H1 (cell line): ENCODE data around the gene SCN2B. TPM values are rescaled to one million over a fixed set of nuclear protein-coding genes. Genes with fewer than 3 reads are reported as not detected.

Experiments
- CEBPB ChIP-seq: IDR thresholded peaks from 2 replicates; pipeline ENCODE4 v1.6.1; 2012; ENCODE audit warnings: low read depth, low read length
- TAF1 ChIP-seq: IDR thresholded peaks from 2 replicates; pipeline ENCODE4 v1.6.1; 2011; ENCODE audit warnings: mild to moderate bottlenecking, low read depth, low read length
- YY1 ChIP-seq: IDR thresholded peaks from 2 replicates; pipeline ENCODE4 v1.6.1; 2011; ENCODE audit warnings: low read depth, mild to moderate bottlenecking, low read length
- ZNF274 ChIP-seq: IDR thresholded peaks from 2 replicates; pipeline ENCODE4 v1.7.0; 2012; ENCODE audit warnings: low read length, borderline replicate concordance; ENCODE audit errors: extremely low read depth
- polyA plus RNA-seq, 7 experiments: library from polyadenylated mRNA; depleted of rRNA in 3 of 7; stranded (reverse) in 5 of 7; unstranded in 2 of 7; fragments of >200 nt in 5 of 7; fragments of 200-250 nt in 2 of 7; gene quantifications; 1 replicate in 5 of 7; 2 replicates in 1 of 7; 4 replicates in 1 of 7; pipeline versions ENCODE4 v1.2.1 to v1.2.3, GENCODE V29; 2011 to 2013; ENCODE audit warnings: missing spikeins in 2 of 7, mixed read lengths in 2 of 7
- total RNA-seq: library from RNA; stranded (reverse); fragmentation: NEBNext Ultra II Directional; extraction: Animal tissue kit (Norgen Biotek cat#: 25700); gene quantifications from 2 replicates; pipeline ENCODE4 v1.2.1, GENCODE V29; 2021
- TF ChIP-seq, protein P1 (sequence below): fragments of 300-600 bp; sonication (generic); IDR thresholded peaks from 2 replicates; pipeline ENCODE4 v1.7.1; 2012; ENCODE audit warnings: low read length, moderate library complexity, mild to moderate bottlenecking, inconsistent platforms; ENCODE audit not compliant: insufficient replicate concordance

SCN2B gene
- total and polyA plus RNA-seq, 2 of the 8 experiments (the other 6 are each of a cell fraction or from before 2014, with no cell fraction given): 0.14 to 0.24 TPM

GRCh38 chr11:118172356-118172755, 4.1 kb downstream of the SCN2B start (continued):
- TF ChIP-seq, protein P1, sequence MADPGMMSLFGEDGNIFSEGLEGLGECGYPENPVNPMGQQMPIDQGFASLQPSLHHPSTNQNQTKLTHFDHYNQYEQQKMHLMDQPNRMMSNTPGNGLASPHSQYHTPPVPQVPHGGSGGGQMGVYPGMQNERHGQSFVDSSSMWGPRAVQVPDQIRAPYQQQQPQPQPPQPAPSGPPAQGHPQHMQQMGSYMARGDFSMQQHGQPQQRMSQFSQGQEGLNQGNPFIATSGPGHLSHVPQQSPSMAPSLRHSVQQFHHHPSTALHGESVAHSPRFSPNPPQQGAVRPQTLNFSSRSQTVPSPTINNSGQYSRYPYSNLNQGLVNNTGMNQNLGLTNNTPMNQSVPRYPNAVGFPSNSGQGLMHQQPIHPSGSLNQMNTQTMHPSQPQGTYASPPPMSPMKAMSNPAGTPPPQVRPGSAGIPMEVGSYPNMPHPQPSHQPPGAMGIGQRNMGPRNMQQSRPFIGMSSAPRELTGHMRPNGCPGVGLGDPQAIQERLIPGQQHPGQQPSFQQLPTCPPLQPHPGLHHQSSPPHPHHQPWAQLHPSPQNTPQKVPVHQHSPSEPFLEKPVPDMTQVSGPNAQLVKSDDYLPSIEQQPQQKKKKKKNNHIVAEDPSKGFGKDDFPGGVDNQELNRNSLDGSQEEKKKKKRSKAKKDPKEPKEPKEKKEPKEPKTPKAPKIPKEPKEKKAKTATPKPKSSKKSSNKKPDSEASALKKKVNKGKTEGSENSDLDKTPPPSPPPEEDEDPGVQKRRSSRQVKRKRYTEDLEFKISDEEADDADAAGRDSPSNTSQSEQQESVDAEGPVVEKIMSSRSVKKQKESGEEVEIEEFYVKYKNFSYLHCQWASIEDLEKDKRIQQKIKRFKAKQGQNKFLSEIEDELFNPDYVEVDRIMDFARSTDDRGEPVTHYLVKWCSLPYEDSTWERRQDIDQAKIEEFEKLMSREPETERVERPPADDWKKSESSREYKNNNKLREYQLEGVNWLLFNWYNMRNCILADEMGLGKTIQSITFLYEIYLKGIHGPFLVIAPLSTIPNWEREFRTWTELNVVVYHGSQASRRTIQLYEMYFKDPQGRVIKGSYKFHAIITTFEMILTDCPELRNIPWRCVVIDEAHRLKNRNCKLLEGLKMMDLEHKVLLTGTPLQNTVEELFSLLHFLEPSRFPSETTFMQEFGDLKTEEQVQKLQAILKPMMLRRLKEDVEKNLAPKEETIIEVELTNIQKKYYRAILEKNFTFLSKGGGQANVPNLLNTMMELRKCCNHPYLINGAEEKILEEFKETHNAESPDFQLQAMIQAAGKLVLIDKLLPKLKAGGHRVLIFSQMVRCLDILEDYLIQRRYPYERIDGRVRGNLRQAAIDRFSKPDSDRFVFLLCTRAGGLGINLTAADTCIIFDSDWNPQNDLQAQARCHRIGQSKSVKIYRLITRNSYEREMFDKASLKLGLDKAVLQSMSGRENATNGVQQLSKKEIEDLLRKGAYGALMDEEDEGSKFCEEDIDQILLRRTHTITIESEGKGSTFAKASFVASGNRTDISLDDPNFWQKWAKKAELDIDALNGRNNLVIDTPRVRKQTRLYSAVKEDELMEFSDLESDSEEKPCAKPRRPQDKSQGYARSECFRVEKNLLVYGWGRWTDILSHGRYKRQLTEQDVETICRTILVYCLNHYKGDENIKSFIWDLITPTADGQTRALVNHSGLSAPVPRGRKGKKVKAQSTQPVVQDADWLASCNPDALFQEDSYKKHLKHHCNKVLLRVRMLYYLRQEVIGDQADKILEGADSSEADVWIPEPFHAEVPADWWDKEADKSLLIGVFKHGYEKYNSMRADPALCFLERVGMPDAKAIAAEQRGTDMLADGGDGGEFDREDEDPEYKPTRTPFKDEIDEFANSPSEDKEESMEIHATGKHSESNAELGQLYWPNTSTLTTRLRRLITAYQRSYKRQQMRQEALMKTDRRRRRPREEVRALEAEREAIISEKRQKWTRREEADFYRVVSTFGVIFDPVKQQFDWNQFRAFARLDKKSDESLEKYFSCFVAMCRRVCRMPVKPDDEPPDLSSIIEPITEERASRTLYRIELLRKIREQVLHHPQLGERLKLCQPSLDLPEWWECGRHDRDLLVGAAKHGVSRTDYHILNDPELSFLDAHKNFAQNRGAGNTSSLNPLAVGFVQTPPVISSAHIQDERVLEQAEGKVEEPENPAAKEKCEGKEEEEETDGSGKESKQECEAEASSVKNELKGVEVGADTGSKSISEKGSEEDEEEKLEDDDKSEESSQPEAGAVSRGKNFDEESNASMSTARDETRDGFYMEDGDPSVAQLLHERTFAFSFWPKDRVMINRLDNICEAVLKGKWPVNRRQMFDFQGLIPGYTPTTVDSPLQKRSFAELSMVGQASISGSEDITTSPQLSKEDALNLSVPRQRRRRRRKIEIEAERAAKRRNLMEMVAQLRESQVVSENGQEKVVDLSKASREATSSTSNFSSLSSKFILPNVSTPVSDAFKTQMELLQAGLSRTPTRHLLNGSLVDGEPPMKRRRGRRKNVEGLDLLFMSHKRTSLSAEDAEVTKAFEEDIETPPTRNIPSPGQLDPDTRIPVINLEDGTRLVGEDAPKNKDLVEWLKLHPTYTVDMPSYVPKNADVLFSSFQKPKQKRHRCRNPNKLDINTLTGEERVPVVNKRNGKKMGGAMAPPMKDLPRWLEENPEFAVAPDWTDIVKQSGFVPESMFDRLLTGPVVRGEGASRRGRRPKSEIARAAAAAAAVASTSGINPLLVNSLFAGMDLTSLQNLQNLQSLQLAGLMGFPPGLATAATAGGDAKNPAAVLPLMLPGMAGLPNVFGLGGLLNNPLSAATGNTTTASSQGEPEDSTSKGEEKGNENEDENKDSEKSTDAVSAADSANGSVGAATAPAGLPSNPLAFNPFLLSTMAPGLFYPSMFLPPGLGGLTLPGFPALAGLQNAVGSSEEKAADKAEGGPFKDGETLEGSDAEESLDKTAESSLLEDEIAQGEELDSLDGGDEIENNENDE: no peak
- no peak for TF ChIP-seq CEBPB
- no peak for TF ChIP-seq YY1
- no peak for TF ChIP-seq TAF1
- no peak for TF ChIP-seq ZNF274
- TF ChIP-seq, all 59 proteins: peak for 0
